ENCODE results near the gene PDE2A.
"Not testable (repeated sequence)": the region's sequence is repeated elsewhere in the genome, so short reads cannot be mapped to it uniquely, and the experiment has no call there.

Gene PDE2A

GRCh38 chr11:72577271-72577721 is 96.9 kb downstream of the PDE2A start:
- no peak for DNase-seq (ENCODE audit: low spot score)

GRCh38 chr11:72576661-72577060 is 97.6 kb downstream of the PDE2A start:
- no peak for DNase-seq (ENCODE audit: low spot score)

GRCh38 chr11:72576243-72576595 is 98.0 kb downstream of the PDE2A start:
- no peak for DNase-seq (ENCODE audit: low spot score)

- DNase-seq (ENCODE audit: low spot score), result no peak
These were observed 98.5 kb downstream of the PDE2A start for GRCh38 chr11:72575533-72576242.

GRCh38 chr11:72574548-72575460 is 99.4 kb downstream of the PDE2A start:
- peak; percentile 60 for DNase-seq (ENCODE audit: low spot score)

- no peak for DNase-seq (ENCODE audit: low spot score)
These were observed 100.3 kb downstream of the PDE2A start for GRCh38 chr11:72573855-72574445.

- DNase-seq (ENCODE audit: low spot score), result peak; percentile 61
These were observed 101.0 kb downstream of the PDE2A start for GRCh38 chr11:72573072-72573854.

GRCh38 chr11:72572540-72572939 is 101.7 kb downstream of the PDE2A start:
- peak; percentile 48 for DNase-seq (ENCODE audit: low spot score)

GRCh38 chr11:72570893-72571661 is 103.1 kb downstream of the PDE2A start:
- no peak for DNase-seq (ENCODE audit: low spot score)

GRCh38 chr11:72569966-72570892 is 104.0 kb downstream of the PDE2A start:
- no peak for DNase-seq (ENCODE audit: low spot score)

GRCh38 chr11:72568861-72569260 is 105.4 kb downstream of the PDE2A start:
- DNase-seq (ENCODE audit: low spot score), result no peak

- no peak for DNase-seq (ENCODE audit: low spot score)
These were observed 111.8 kb downstream of the PDE2A start for GRCh38 chr11:72562431-72562830.

- no peak for DNase-seq (ENCODE audit: low spot score)
These were observed 112.4 kb downstream of the PDE2A start for GRCh38 chr11:72561856-72562255.

- not testable (repeated sequence) for DNase-seq (ENCODE audit: low spot score)
These were observed 113.4 kb downstream of the PDE2A start for GRCh38 chr11:72560864-72561263.

GRCh38 chr11:72556433-72556832 is 117.8 kb downstream of the PDE2A start:
- DNase-seq (ENCODE audit: low spot score), result peak; percentile 71

GRCh38 chr11:72555014-72555522 is 119.2 kb downstream of the PDE2A start:
- DNase-seq (ENCODE audit: low spot score), result not testable (repeated sequence)

GRCh38 chr11:72553706-72554105 is 120.5 kb downstream of the PDE2A start:
- peak; percentile 45 for DNase-seq (ENCODE audit: low spot score)

GRCh38 chr11:72552399-72552910 is 121.8 kb downstream of the PDE2A start:
- no peak for DNase-seq (ENCODE audit: low spot score)

GRCh38 chr11:72551571-72551970 is 122.7 kb downstream of the PDE2A start:
- no peak for DNase-seq (ENCODE audit: low spot score)
